ENCODE results near the gene ALKBH5. TPM values are rescaled to one million over a fixed set of nuclear protein-coding genes. Genes with fewer than 3 reads are reported as not detected.

The ALKBH5 gene
- polyA plus RNA-seq, 1 of the 3 experiments (the other 2 are of a cell fraction) = 41.0 TPM

DNA sequence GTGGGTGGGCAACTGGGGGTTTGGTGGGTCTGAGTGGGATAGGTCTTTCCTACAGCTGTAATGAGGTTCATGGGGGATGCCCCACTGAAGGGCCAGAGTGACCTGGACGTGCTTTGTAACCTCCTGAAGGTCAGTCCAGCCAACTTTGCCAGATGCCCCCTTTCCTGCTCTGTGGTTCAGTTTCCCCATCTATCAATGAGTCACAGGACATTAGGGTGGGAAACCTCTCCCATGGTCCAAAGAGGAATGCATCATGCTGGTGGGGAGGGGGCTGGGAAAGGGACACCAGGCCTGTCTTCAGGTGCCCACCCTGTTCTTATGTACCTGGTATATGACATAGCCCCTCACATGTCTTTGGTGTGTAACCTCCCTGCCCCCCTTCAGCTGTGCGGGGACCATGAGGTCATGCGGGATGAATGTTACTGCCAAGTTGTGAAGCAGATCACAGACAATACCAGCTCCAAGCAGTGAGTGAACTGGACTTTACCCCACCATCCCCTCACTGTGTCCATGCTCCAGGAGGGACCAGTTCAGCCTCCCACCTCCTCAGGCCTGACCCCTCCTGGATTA lies 24.0 kb upstream of the ALKBH5 start:
- no peaks in the 10 kb centered on the region for H3K27me3 ChIP-seq (ENCODE audit: insufficient read depth)
- H3K79me2 ChIP-seq (ENCODE audit: insufficient read depth) = no peaks in the 10 kb centered on the region
- no peak overlapping the region for H3K27ac ChIP-seq (ENCODE audit: low read depth in 2 of 2, low read length in 1 of 2)
- peaks cover 4 to 5% of the 10 kb centered on the region in 2 experiments; a peak in 1 of 4 replicates for H3K4me1 ChIP-seq (ENCODE audit: control insufficient read depth in 1 of 2, insufficient read depth in 2 of 2, low read depth in 1 of 2, low read length in 1 of 2)
- ChIA-PET CTCF (interaction anchor here (1.4 to 1.8 kb wide), 2 partner anchors 9 to 19 kb away, joined by 3 to 4 read pairs; no protein-coding TSS in a partner anchor), POLR2A (no interaction called here)
- DNase-seq = no peak
- 0 out of 2 replicates have a peak overlapping the region, but pooled peaks have one; percentile 12 for H3K4me2 ChIP-seq
- no peaks in the 10 kb centered on the region for H3K36me3 ChIP-seq (replicated peaks in 1 of 2; ENCODE audit: control insufficient read depth in 1 of 2, insufficient read depth in 2 of 2, low read length in 1 of 2)
- H3K9me2 ChIP-seq = no peaks in the 10 kb centered on the region
- H3F3A ChIP-seq (replicated peaks; ENCODE audit: insufficient read depth) = no peaks in the 10 kb centered on the region
- 0 out of 2 replicates have a peak overlapping the region, but pooled peaks have one; percentile 22 for H2AFZ ChIP-seq (ENCODE audit: low read depth)
- H3K4me3 ChIP-seq (ENCODE audit: low read depth in 2 of 2, low read length in 1 of 2) = no peak overlapping the region
- H3K9ac ChIP-seq = no peak overlapping the region
- H4K20me1 ChIP-seq (ENCODE audit: insufficient read depth) = no peaks in the 10 kb centered on the region
- no peaks in the 10 kb centered on the region for H3K9me3 ChIP-seq
- WGBS (ENCODE audit: low lambda C conversion rate) = 51% methylated on average over 3 of the region's 3 CpGs
- TF ChIP-seq CHD2 (IDR thresholded peaks at IDR 0.05; ENCODE audit: low read length, partially characterized antibody) (no peak), TEAD4 (IDR thresholded peaks at IDR 0.05; ENCODE audit: borderline replicate concordance, insufficient read depth) (no peak)

DNA sequence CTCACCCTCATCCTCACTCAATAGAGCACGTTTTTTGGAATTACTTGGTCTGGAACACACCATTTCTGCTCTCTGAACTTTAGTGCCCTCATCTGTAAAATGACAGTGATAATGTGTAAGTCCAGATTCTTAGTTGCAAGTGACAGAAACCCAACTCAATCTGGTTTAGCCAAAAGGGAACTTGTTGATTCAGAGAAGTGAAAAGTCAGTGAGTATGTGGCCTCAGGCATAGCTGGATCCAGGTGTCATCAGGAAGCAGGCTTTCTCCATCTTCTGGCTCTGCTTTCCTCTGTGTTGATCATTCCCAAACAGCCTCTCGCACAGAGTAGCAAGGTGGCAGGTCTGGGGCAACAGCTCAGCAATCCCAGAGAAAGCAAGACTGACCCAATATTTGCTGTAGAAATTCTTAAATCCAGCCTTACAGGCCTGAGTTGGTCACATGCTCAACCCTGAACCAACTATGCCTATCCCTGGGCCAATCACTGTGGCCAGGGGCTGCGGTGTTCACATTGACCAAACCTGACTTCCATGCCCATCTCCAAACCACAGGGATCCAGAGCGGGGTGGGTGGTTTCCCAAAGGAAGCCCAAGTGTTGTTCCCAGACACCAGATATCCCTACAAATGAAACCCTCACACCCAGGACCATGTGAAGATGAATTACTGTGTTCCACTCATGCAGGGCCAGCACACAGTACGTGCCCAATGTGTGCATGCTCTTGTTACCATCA lies 23.3 kb upstream of the ALKBH5 start:
- Histone ChIP-seq H3K4me3 (ENCODE audit: low read depth in 2 of 2, low read length in 1 of 2) (no peak overlapping the region), H4K20me1 (ENCODE audit: insufficient read depth) (no peaks in the 10 kb centered on the region), H3F3A (replicated peaks; ENCODE audit: insufficient read depth) (no peaks in the 10 kb centered on the region), H3K36me3 (replicated peaks in 1 of 2; ENCODE audit: control insufficient read depth in 1 of 2, insufficient read depth in 2 of 2, low read length in 1 of 2) (no peaks in the 10 kb centered on the region), H3K79me2 (ENCODE audit: insufficient read depth) (no peaks in the 10 kb centered on the region), H3K27ac (ENCODE audit: low read depth in 2 of 2, low read length in 1 of 2) (no peak overlapping the region), H2AFZ (ENCODE audit: low read depth) (0 out of 2 replicates have a peak overlapping the region, but pooled peaks have one; percentile 22), H3K9ac (no peak overlapping the region), H3K4me2 (0 out of 2 replicates have a peak overlapping the region, but pooled peaks have one; percentile 12), H3K4me1 (ENCODE audit: control insufficient read depth in 1 of 2, insufficient read depth in 2 of 2, low read depth in 1 of 2, low read length in 1 of 2) (peaks cover 4 to 5% of the 10 kb centered on the region in 2 experiments; a peak in 1 of 4 replicates), H3K9me3 (no peaks in the 10 kb centered on the region), H3K9me2 (no peaks in the 10 kb centered on the region), H3K27me3 (ENCODE audit: insufficient read depth) (no peaks in the 10 kb centered on the region)
- WGBS (ENCODE audit: low lambda C conversion rate) = 56% methylated on average over 3 of the region's 5 CpGs
- no peak for DNase-seq
- TF ChIP-seq RAD21 (IDR thresholded peaks at IDR 0.05; ENCODE audit: low read length) (no peak), RFX5 (IDR thresholded peaks at IDR 0.05; ENCODE audit: low read length) (no peak)
- ChIA-PET CTCF (interaction anchor here (0.8 to 1.8 kb wide), 3 partner anchors 9 to 19 kb away, joined by 3 to 4 read pairs (median 3); no protein-coding TSS in a partner anchor), POLR2A (no interaction called here)

DNA sequence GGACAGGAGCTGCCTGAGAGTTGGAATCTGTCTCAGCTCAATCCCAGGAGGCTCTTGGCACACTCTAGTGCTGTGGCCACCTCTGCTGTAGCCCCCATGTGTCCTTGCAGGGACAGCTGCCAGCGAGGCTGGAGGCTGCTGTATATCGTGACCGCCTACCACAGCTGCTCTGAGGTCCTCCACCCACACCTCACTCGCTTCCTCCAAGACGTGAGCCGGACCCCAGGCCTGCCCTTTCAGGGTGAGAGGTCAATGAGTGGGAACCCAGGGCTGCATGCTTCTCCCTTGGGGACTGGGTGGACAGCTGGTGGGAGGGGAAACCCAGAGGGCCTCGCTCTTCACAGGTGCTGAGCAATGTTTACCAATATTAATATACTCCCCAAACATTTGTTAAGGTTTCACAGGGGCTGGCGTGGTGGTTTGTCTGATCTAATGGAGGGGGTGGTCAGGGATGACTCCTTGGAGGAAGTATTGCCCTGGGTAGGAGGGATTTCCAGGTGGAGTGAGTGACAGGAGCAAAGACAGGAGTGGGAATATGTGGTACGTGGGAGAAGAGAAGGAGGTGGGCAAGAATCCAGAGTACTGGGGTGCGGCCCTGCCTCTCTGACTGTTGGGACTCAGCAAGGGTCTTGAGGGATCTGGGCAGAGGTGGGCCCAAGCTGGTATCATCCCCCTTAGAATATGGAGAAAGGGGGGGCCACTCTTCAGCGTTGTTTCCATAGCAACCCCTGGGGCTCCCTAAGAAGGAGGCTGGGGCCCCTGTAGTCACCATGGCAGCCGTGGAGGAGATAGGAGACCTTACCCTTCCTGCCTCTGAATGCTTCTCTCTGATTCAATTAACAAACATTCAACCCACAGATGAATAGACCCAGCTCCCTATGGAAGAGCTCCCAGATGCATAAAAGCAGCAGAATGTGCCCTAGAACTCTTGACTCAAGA lies 22.2 kb upstream of the ALKBH5 start:
- POLR2A ChIA-PET = interaction anchor here (1.0 kb wide), 1 partner anchor 22 kb away, joined by 5 read pairs; the partner anchor contains the start of gene ALKBH5

More for the DNA sequence above, 22.2 kb upstream of the ALKBH5 start:
- H3K36me3 ChIP-seq (replicated peaks in 1 of 2; ENCODE audit: control insufficient read depth in 1 of 2, insufficient read depth in 2 of 2, low read length in 1 of 2) = no peaks in the 10 kb centered on the region
- no peaks in the 10 kb centered on the region for H3K79me2 ChIP-seq (ENCODE audit: insufficient read depth)
- no peak overlapping the region for H3K4me2 ChIP-seq
- H3K4me1 ChIP-seq (ENCODE audit: control insufficient read depth in 1 of 2, insufficient read depth in 2 of 2, low read depth in 1 of 2, low read length in 1 of 2) = peaks cover 4 to 5% of the 10 kb centered on the region in 2 experiments; a peak in 1 of 4 replicates
- H3K4me3 ChIP-seq (ENCODE audit: low read depth in 2 of 2, low read length in 1 of 2) = no peak overlapping the region
- CTCF ChIA-PET = interaction anchor here (0.8 to 1.8 kb wide), 2 partner anchors 11 to 21 kb away, joined by 3 to 4 read pairs; no protein-coding TSS in a partner anchor
- H2AFZ ChIP-seq (ENCODE audit: low read depth) = no peak overlapping the region
- TF ChIP-seq, protein P1, sequence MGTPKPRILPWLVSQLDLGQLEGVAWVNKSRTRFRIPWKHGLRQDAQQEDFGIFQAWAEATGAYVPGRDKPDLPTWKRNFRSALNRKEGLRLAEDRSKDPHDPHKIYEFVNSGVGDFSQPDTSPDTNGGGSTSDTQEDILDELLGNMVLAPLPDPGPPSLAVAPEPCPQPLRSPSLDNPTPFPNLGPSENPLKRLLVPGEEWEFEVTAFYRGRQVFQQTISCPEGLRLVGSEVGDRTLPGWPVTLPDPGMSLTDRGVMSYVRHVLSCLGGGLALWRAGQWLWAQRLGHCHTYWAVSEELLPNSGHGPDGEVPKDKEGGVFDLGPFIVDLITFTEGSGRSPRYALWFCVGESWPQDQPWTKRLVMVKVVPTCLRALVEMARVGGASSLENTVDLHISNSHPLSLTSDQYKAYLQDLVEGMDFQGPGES (IDR thresholded peaks at IDR 0.05; ENCODE audit: low read depth, low read length) = no peak
- TF ChIP-seq POLR2AphosphoS5 (IDR thresholded peaks at IDR 0.05; ENCODE audit: low read depth, low read length) (no peak), CHD2 (IDR thresholded peaks at IDR 0.05; ENCODE audit: low read length, partially characterized antibody) (no peak), TAF1 (IDR thresholded peaks at IDR 0.05; ENCODE audit: borderline replicate concordance, low read depth, low read length) (no peak), EP300 (IDR thresholded peaks at IDR 0.05; ENCODE audit: borderline replicate concordance in 1 of 2, low read depth in 1 of 2, low read length in 1 of 2) (no peak)
- TF ChIP-seq, protein P2, sequence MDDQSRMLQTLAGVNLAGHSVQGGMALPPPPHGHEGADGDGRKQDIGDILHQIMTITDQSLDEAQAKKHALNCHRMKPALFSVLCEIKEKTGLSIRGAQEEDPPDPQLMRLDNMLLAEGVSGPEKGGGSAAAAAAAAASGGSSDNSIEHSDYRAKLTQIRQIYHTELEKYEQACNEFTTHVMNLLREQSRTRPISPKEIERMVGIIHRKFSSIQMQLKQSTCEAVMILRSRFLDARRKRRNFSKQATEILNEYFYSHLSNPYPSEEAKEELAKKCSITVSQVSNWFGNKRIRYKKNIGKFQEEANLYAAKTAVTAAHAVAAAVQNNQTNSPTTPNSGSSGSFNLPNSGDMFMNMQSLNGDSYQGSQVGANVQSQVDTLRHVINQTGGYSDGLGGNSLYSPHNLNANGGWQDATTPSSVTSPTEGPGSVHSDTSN (IDR thresholded peaks at IDR 0.05) = no peak
- TF ChIP-seq, protein P3, sequence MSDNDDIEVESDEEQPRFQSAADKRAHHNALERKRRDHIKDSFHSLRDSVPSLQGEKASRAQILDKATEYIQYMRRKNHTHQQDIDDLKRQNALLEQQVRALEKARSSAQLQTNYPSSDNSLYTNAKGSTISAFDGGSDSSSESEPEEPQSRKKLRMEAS (IDR thresholded peaks at IDR 0.05; ENCODE audit: low read depth) = no peak
- H3K9me2 ChIP-seq = no peaks in the 10 kb centered on the region
- H3F3A ChIP-seq (replicated peaks; ENCODE audit: insufficient read depth) = no peaks in the 10 kb centered on the region
- WGBS (ENCODE audit: low lambda C conversion rate) = 77% methylated on average over 8 of the region's 12 CpGs
- H4K20me1 ChIP-seq (ENCODE audit: insufficient read depth) = no peaks in the 10 kb centered on the region
- H3K9ac ChIP-seq = no peak overlapping the region
- DNase-seq = no peak
- H3K27ac ChIP-seq (ENCODE audit: low read depth in 2 of 2, low read length in 1 of 2) = no peak overlapping the region
- no peaks in the 10 kb centered on the region for H3K27me3 ChIP-seq (ENCODE audit: insufficient read depth)
- no peaks in the 10 kb centered on the region for H3K9me3 ChIP-seq
